OCI-LY7 (cell line): ENCODE measurements around the gene STIM1. TPM values are rescaled to one million over a fixed set of nuclear protein-coding genes. Genes with fewer than 3 reads are reported as not detected.

Experiments
- BruUV-seq: library from RNA; stranded (reverse); fragments of 400-500 nt; replicated peaks from 2 replicates; lab custom pipeline; 2021; lab: Mats Ljungman, UMichigan
- CTCF ChIA-PET: fragments of 300-600 bp; sonication (Branson Sonifier 250); formaldehyde crosslinking; loops from one replicate; lab custom pipeline; 2022; ENCODE audit warnings: antibody characterized with exemption; ENCODE audit not compliant: unreplicated experiment; lab: Charles Lee
- POLR2A ChIA-PET: fragments of 300-600 bp; sonication (Branson Sonifier 250); formaldehyde crosslinking; loops from one replicate; lab custom pipeline; 2022; ENCODE audit warnings: antibody characterized with exemption; lab: Charles Lee
- DNase-seq: peaks from one replicate; pipeline ENCODE4 v3.0.0-alpha.2; 2015; ENCODE audit warnings: low spot score
- H2AFZ ChIP-seq: fragments of 200-600 bp; sonication (generic), shearing (Covaris generic); 2 replicates; pipeline ENCODE4 v1.6.1; 2014; ENCODE audit warnings: mild to moderate bottlenecking, antibody characterized with exemption, low read length, moderate library complexity
- H3K27ac ChIP-seq: fragments of 200-600 bp; sonication (generic); 2 replicates; pipeline ENCODE4 v1.5.1; 2014; ENCODE audit warnings: mixed run types, low read depth, mild to moderate bottlenecking, moderate library complexity, low read length, inconsistent platforms; ENCODE audit not compliant: poor library complexity, severe bottlenecking
- H3K36me3 ChIP-seq: fragments of 200-600 bp; sonication (generic); 2 replicates; pipeline ENCODE4 v1.6.1; 2014; ENCODE audit warnings: mild to moderate bottlenecking, antibody characterized with exemption, low read length, moderate library complexity, mixed read lengths; ENCODE audit not compliant: insufficient read depth
- H3K4me1 ChIP-seq: fragments of 200-600 bp; sonication (generic); 2 replicates; pipeline ENCODE4 v1.5.1; 2014; ENCODE audit warnings: mild to moderate bottlenecking, low read length; ENCODE audit not compliant: insufficient read depth, poor library complexity, severe bottlenecking
- H3K4me2 ChIP-seq: fragments of 200-600 bp; sonication (generic); 2 replicates; pipeline ENCODE4 v1.6.1; 2014; ENCODE audit warnings: mild to moderate bottlenecking, low read length
- H3K4me3 ChIP-seq: fragments of 200-600 bp; sonication (generic); 2 replicates; pipeline ENCODE4 v1.5.1; 2014; ENCODE audit warnings: mild to moderate bottlenecking, low read depth, low read length; ENCODE audit not compliant: poor library complexity, severe bottlenecking
- H3K79me2 ChIP-seq: fragments of 200-600 bp; sonication (generic); 2 replicates; pipeline ENCODE4 v1.6.1; 2016; ENCODE audit warnings: low read depth, mild to moderate bottlenecking, low read length, moderate library complexity, mixed read lengths; ENCODE audit not compliant: insufficient read depth
- H3K9me2 ChIP-seq: fragments of 200-600 bp; sonication (generic); 2 replicates; pipeline ENCODE4 v1.6.1; 2016; ENCODE audit warnings: mild to moderate bottlenecking, low read length, mixed read lengths; ENCODE audit not compliant: insufficient read depth
- H3K9me3 ChIP-seq: fragments of 200-600 bp; sonication (generic); 2 replicates; pipeline ENCODE4 v1.6.1; 2014; ENCODE audit warnings: mild to moderate bottlenecking, mixed run types, low read length, mixed read lengths
- H4K20me1 ChIP-seq: fragments of 200-600 bp; sonication (generic); 2 replicates; pipeline ENCODE4 v1.6.1; 2014; ENCODE audit warnings: mild to moderate bottlenecking, antibody characterized with exemption, low read length, moderate library complexity, mixed read lengths; ENCODE audit not compliant: insufficient read depth
- EZH2phosphoT487 ChIP-seq: fragments of 200-600 bp; sonication (generic); IDR thresholded peaks from 2 replicates; pipeline ENCODE4 v1.6.1; 2018; ENCODE audit warnings: low read depth, borderline replicate concordance, mild to moderate bottlenecking, mixed run types, antibody characterized with exemption, low read length, moderate library complexity, mixed read lengths
- intact Hi-C: fragments of 100-400 bp; cut with micrococcal nuclease; formaldehyde crosslinking; loops from one replicate; pipeline ENCODE4 v1.10.0; 2022; ENCODE audit not compliant: unreplicated experiment
- total RNA-seq, 2 experiments: library from RNA; depleted of rRNA in 1 of 2; stranded (reverse); fragments of >200 nt in 1 of 2; shearing (Covaris generic) in 1 of 2; gene quantifications; 2 replicates each; pipeline ENCODE4 v1.2.3, GENCODE V29; 2014 to 2022
- TF ChIP-seq, protein P1 (sequence below): fragments of 200-600 bp; sonication (generic); conservative IDR thresholded peaks from 2 replicates; pipeline ENCODE4 v1.5.1; 2014; ENCODE audit warnings: mild to moderate bottlenecking, antibody characterized with exemption, low read length, moderate library complexity, mixed read lengths

STIM1 gene
- total RNA-seq, 2 experiments from 2014 or later, result 21.0 to 49.1 TPM

DNA sequence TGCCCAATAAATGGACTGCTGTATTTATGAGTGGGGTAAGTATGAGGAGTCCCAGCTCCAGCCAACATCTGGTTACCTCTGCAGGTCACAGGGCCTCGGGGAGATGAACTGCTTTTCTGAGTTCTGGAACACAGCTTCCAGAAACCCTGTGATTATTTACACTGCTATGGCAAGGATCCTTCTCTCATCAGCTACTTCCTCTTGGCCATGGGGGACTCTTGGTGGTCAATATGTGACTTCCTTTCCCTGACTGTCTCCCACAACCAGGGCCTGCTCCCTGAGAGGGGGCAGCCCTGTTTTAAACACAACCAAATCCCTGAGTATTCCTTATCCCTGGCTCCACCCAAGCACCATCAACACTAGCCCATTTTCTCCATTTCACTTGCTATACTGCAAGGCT, 24.7 kb upstream of the STIM1 start:
- H4K20me1 ChIP-seq, result no peaks in the 10 kb centered on the region
- H3K36me3 ChIP-seq, result peaks cover 83% of the 10 kb centered on the region

GRCh38 chr11:3831378-3832239, 23.9 kb upstream of the STIM1 start:
- ChIA-PET CTCF (interaction anchor here (1.1 kb wide), 2 partner anchors 8 to 11 kb away, joined by 3 read pairs; no protein-coding TSS in a partner anchor), POLR2A (interaction anchor here (0.6 to 1.6 kb wide), 3 partner anchors 11 to 44 kb away, joined by 3 to 6 read pairs (median 3); no protein-coding TSS in a partner anchor)
- peaks cover 33% of the 10 kb centered on the region; the same call in 1 of the 2 replicates for H3K79me2 ChIP-seq
- H3K27ac ChIP-seq, result no peak overlapping the region
- H3K9me2 ChIP-seq, result no peaks in the 10 kb centered on the region
- no peak for TF ChIP-seq EZH2phosphoT487
- TF ChIP-seq, protein P1, sequence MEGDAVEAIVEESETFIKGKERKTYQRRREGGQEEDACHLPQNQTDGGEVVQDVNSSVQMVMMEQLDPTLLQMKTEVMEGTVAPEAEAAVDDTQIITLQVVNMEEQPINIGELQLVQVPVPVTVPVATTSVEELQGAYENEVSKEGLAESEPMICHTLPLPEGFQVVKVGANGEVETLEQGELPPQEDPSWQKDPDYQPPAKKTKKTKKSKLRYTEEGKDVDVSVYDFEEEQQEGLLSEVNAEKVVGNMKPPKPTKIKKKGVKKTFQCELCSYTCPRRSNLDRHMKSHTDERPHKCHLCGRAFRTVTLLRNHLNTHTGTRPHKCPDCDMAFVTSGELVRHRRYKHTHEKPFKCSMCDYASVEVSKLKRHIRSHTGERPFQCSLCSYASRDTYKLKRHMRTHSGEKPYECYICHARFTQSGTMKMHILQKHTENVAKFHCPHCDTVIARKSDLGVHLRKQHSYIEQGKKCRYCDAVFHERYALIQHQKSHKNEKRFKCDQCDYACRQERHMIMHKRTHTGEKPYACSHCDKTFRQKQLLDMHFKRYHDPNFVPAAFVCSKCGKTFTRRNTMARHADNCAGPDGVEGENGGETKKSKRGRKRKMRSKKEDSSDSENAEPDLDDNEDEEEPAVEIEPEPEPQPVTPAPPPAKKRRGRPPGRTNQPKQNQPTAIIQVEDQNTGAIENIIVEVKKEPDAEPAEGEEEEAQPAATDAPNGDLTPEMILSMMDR, result no peak
- no peak overlapping the region for H3K4me2 ChIP-seq
- H3K4me1 ChIP-seq, result peaks cover 31% of the 10 kb centered on the region
- H2AFZ ChIP-seq, result no peak overlapping the region
- intact Hi-C loops, result no loop called here
- no peak for DNase-seq
- no peak overlapping the region for H3K4me3 ChIP-seq
- no peaks in the 10 kb centered on the region for H4K20me1 ChIP-seq
- H3K36me3 ChIP-seq, result peaks cover 75% of the 10 kb centered on the region
- no peaks in the 10 kb centered on the region for H3K9me3 ChIP-seq
- BruUV-seq, result no TSS peak

More for the DNA sequence above, 24.7 kb upstream of the STIM1 start:
- Histone ChIP-seq H3K9me3 (no peaks in the 10 kb centered on the region), H3K4me1 (peaks cover 23% of the 10 kb centered on the region), H3K4me2 (no peak overlapping the region), H3K4me3 (no peak overlapping the region), H2AFZ (no peak overlapping the region), H3K79me2 (peaks cover 27% of the 10 kb centered on the region; the same call in 1 of the 2 replicates), H3K9me2 (no peaks in the 10 kb centered on the region), H3K27ac (no peak overlapping the region)
- no peak for TF ChIP-seq EZH2phosphoT487
- TF ChIP-seq, protein P1, result no peak
- ChIA-PET CTCF (no interaction called here), POLR2A (interaction anchor here (1.2 to 1.4 kb wide), 2 partner anchors 10 to 12 kb away, joined by 3 read pairs; no protein-coding TSS in a partner anchor)
- intact Hi-C loops, result no loop called here
- no peak for DNase-seq
- no TSS peak for BruUV-seq
